Peyer's patch (tissue), 4 donors: ENCODE measurements around the gene TFAP2A.

ENCODE experiments used
- CTCF ChIP-seq, 6 experiments: fragments of 450-650 bp in 4 of 6; fragments of 200-600 bp in 2 of 6; sonication (generic) in 1 of 6; IDR thresholded peaks; one replicate each; pipeline ENCODE4 v1.5.1; 2017 to 2019; ENCODE audit warnings: antibody characterized with exemption in 6 of 6, mild to moderate bottlenecking in 3 of 6, moderate library complexity in 1 of 6
- POLR2A ChIP-seq, 2 donors: fragments of 450-650 bp; IDR thresholded peaks; one replicate each; pipeline ENCODE4 v1.5.1; 2017; ENCODE audit warnings: antibody characterized with exemption in 2 of 2, mild to moderate bottlenecking in 2 of 2, moderate library complexity in 2 of 2

- no peak for TF ChIP-seq CTCF (IDR thresholded peaks at IDR 0.05)
- TF ChIP-seq POLR2A (IDR thresholded peaks at IDR 0.05), result no peak
Measured at GRCh38 chr6:10421921-10422736, 7.3 kb upstream of the TFAP2A start.
